HepG2 (cell line): ENCODE measurements around the gene NHSL1. TPM values are rescaled to one million over a fixed set of nuclear protein-coding genes. Genes with fewer than 3 reads are reported as not detected.
A peak's percentile ranks its signal among the peaks of the same experiment; 100 is the strongest.

ENCODE experiments used
- HIC2 ChIP-seq: sonication (generic); formaldehyde crosslinking; IDR thresholded peaks from 2 replicates; pipeline ENCODE4 v1.9.0; 2022; ENCODE audit warnings: low read depth, missing genetic modification reagents
- HMG20A ChIP-seq: IDR thresholded peaks from 2 replicates; pipeline ENCODE4 v1.6.1; 2016; ENCODE audit warnings: borderline replicate concordance
- HMGXB3 ChIP-seq: sonication (generic); formaldehyde crosslinking; IDR thresholded peaks from 2 replicates; pipeline ENCODE4 v1.4.0; 2020; ENCODE audit warnings: missing genetic modification reagents, borderline replicate concordance
- HNRNPUL1 ChIP-seq: fragments of 200-400 bp; formaldehyde crosslinking; IDR thresholded peaks from 2 replicates; pipeline ENCODE4 v1.6.1; 2017; ENCODE audit warnings: low read depth, mild to moderate bottlenecking, low read length, moderate library complexity
- HOXA5 ChIP-seq: sonication (generic); formaldehyde crosslinking; IDR thresholded peaks from 2 replicates; pipeline ENCODE4 v1.4.0; 2020; ENCODE audit warnings: missing genetic modification reagents
- MAX ChIP-seq: IDR thresholded peaks from 2 replicates; pipeline ENCODE4 v1.6.1; 2012; ENCODE audit warnings: inconsistent platforms
- MXD1 ChIP-seq: sonication (generic); formaldehyde crosslinking; IDR thresholded peaks from 2 replicates; pipeline ENCODE4 v1.4.0; 2020; ENCODE audit warnings: mild to moderate bottlenecking, missing genetic modification reagents
- NFIB ChIP-seq: sonication (generic); formaldehyde crosslinking; IDR thresholded peaks from 2 replicates; pipeline ENCODE4 v1.9.0; 2021; ENCODE audit warnings: missing genetic modification reagents, mild to moderate bottlenecking, borderline replicate concordance
- NR3C1 ChIP-seq: sonication (generic); formaldehyde crosslinking; IDR thresholded peaks from 2 replicates; pipeline ENCODE4 v1.4.0; 2020; ENCODE audit warnings: missing genetic modification reagents
- RXRB ChIP-seq: IDR thresholded peaks from 2 replicates; pipeline ENCODE4 v1.6.1; 2016; ENCODE audit warnings: borderline replicate concordance, missing genetic modification reagents, missing compliant biosample characterization
- SIN3B ChIP-seq: fragments of 150-350 bp; IDR thresholded peaks from 2 replicates; pipeline ENCODE4 v1.6.1; 2014; ENCODE audit warnings: low read length
- ZBTB1 ChIP-seq: sonication (generic); formaldehyde crosslinking; IDR thresholded peaks from 2 replicates; pipeline ENCODE4 v1.4.0; 2020; ENCODE audit warnings: missing genetic modification reagents, borderline replicate concordance
- ZC3H4 ChIP-seq: sonication (generic); formaldehyde crosslinking; IDR thresholded peaks from 2 replicates; pipeline ENCODE4 v1.4.0; 2020; ENCODE audit warnings: missing genetic modification reagents, borderline replicate concordance
- ZMYM3 ChIP-seq: sonication (generic); formaldehyde crosslinking; IDR thresholded peaks from 2 replicates; pipeline ENCODE4 v1.5.1; 2020; ENCODE audit warnings: mild to moderate bottlenecking, missing genetic modification reagents
- ZMYM4 ChIP-seq: sonication (generic); formaldehyde crosslinking; IDR thresholded peaks from 2 replicates; pipeline ENCODE4 v1.8.1; 2023; ENCODE audit warnings: mild to moderate bottlenecking, missing genetic modification reagents
- ZNF326 ChIP-seq: sonication (generic); formaldehyde crosslinking; IDR thresholded peaks from 2 replicates; pipeline ENCODE4 v1.4.0; 2020; ENCODE audit warnings: missing genetic modification reagents, borderline replicate concordance
- ZNF350 ChIP-seq: sonication (generic); formaldehyde crosslinking; IDR thresholded peaks from 2 replicates; pipeline ENCODE4 v1.4.0; 2020; ENCODE audit warnings: mild to moderate bottlenecking, low read depth, missing genetic modification reagents, borderline replicate concordance
- ZNF556 ChIP-seq: sonication (generic); formaldehyde crosslinking; IDR thresholded peaks from 2 replicates; pipeline ENCODE4 v1.4.0; 2020; ENCODE audit warnings: mild to moderate bottlenecking, missing genetic modification reagents, borderline replicate concordance
- ZNF672 ChIP-seq: sonication (generic); formaldehyde crosslinking; IDR thresholded peaks from 2 replicates; pipeline ENCODE4 v1.8.1; 2022; ENCODE audit warnings: missing genetic modification reagents
- ZNF746 ChIP-seq: sonication (generic); formaldehyde crosslinking; IDR thresholded peaks from 2 replicates; pipeline ENCODE4 v1.8.0; 2022; ENCODE audit warnings: mild to moderate bottlenecking, missing genetic modification reagents
- ZNF776 ChIP-seq: sonication (generic); formaldehyde crosslinking; IDR thresholded peaks from 2 replicates; pipeline ENCODE4 v1.4.0; 2020; ENCODE audit warnings: mild to moderate bottlenecking, missing genetic modification reagents
- ZNF850 ChIP-seq: sonication (generic); formaldehyde crosslinking; conservative IDR thresholded peaks from 2 replicates; pipeline ENCODE4 v1.9.0; 2021; ENCODE audit warnings: mild to moderate bottlenecking, missing genetic modification reagents
- ZNF878 ChIP-seq: sonication (generic); formaldehyde crosslinking; IDR thresholded peaks from 2 replicates; pipeline ENCODE4 v1.8.1; 2023; ENCODE audit warnings: mild to moderate bottlenecking, missing genetic modification reagents, moderate library complexity
- polyA plus RNA-seq, 8 experiments: library from polyadenylated mRNA; depleted of rRNA in 3 of 8; stranded (reverse) in 7 of 8; unstranded in 1 of 8; fragments of >200 nt; fragmentation: Illumina TruSeq in 4 of 8; extraction: Trizol in 4 of 8; gene quantifications; 2 replicates each; pipeline versions ENCODE4 v1.2.1 to v1.2.3, GENCODE V29; 2011 to 2016; ENCODE audit warnings: low read depth in 4 of 8, missing spikeins in 1 of 8, mixed read lengths in 1 of 8; ENCODE audit not compliant: insufficient read depth in 1 of 8
- total RNA-seq, 5 experiments: library from RNA; depleted of rRNA; stranded (reverse); fragments of >200 nt; fragmentation: Illumina TruSeq; extraction: Trizol; gene quantifications; 2 replicates each; pipeline ENCODE4 v1.2.3, GENCODE V29; 2016; ENCODE audit warnings: low read depth in 1 of 5

NHSL1 gene
- total and polyA plus RNA-seq, 2 of the 13 experiments (the other 11 are each of a cell fraction or from before 2014, with no cell fraction given), result 24.9 to 53.6 TPM

- TF ChIP-seq ZNF776 (CRISPR knock-in tag), result no peak; the same call in 1 of the 2 replicates
- no peak; the same call in 1 of the 2 replicates for TF ChIP-seq SIN3B
- TF ChIP-seq HMG20A (CRISPR knock-in tag), result no peak; the same call in 1 of the 2 replicates
- no peak for TF ChIP-seq ZNF326 (CRISPR knock-in tag)
- TF ChIP-seq ZNF556 (CRISPR knock-in tag), result peak; percentile 84
- TF ChIP-seq ZNF672 (CRISPR knock-in tag), result no peak
- TF ChIP-seq ZNF350, result peak; percentile 18; the same call in 1 of the 2 replicates
- no peak for TF ChIP-seq NR3C1 (CRISPR knock-in tag)
- TF ChIP-seq RXRB (CRISPR knock-in tag), result peak; percentile 54; the same call in 1 of the 2 replicates
- TF ChIP-seq ZNF878, result peak; percentile 82
- peak; percentile 95; the same call in 1 of the 2 replicates for TF ChIP-seq ZNF850 (CRISPR knock-in tag)
- no peak for TF ChIP-seq ZBTB1 (CRISPR knock-in tag)
- TF ChIP-seq ZNF746 (CRISPR knock-in tag), result no peak; the same call in none of the 2 replicates
- TF ChIP-seq ZMYM3 (CRISPR knock-in tag), result peak; percentile 31; the same call in 1 of the 2 replicates
- no peak for TF ChIP-seq ZC3H4 (CRISPR knock-in tag)
- peak; percentile 21 for TF ChIP-seq MXD1
- peak; percentile 89 for TF ChIP-seq HOXA5 (CRISPR knock-in tag)
- TF ChIP-seq ZMYM4 (CRISPR knock-in tag), result peak; percentile 96; the same call in 1 of the 2 replicates
- no peak for TF ChIP-seq NFIB
- peak; percentile 38 for TF ChIP-seq HIC2 (CRISPR knock-in tag)
- TF ChIP-seq HNRNPUL1, result peak; percentile 63; the same call in 1 of the 2 replicates
- TF ChIP-seq HMGXB3 (CRISPR knock-in tag), result peak; percentile 68; the same call in 1 of the 2 replicates
- TF ChIP-seq MAX, result peak; percentile 90
Observed at GRCh38 chr6:138403801-138404665, 95.3 kb downstream of the NHSL1 start, which contains the start of gene HEBP2 (continued).
